ENCODE measurements around the gene HNRNPL.
"Not testable (repeated sequence)": the region's sequence is repeated elsewhere in the genome, so short reads cannot be mapped to it uniquely, and the experiment has no call there.

Gene HNRNPL

GRCh38 chr19:38889803-38890202 lies 40.0 kb upstream of the HNRNPL start:
- no peak for DNase-seq (ENCODE audit: low read depth, low spot score)
- Histone ChIP-seq H3K4me1 (ENCODE audit: insufficient read depth, insufficient read length) (no peaks in the 10 kb centered on the region), H3K27me3 (ENCODE audit: insufficient read depth, insufficient read length) (no peaks in the 10 kb centered on the region), H3K9ac (ENCODE audit: insufficient read length, low read depth) (no peak overlapping the region), H3K4me3 (ENCODE audit: insufficient read length, low read depth) (no peak overlapping the region), H3K36me3 (ENCODE audit: insufficient read depth, insufficient read length, low read length) (peaks cover 4% of the 10 kb centered on the region), H3K9me3 (ENCODE audit: insufficient read depth, low read length) (no peaks in the 10 kb centered on the region)
- TF ChIP-seq SUZ12 (IDR thresholded peaks at IDR 0.05; ENCODE audit: extremely low read depth, insufficient read depth, insufficient read length) = no peak
- TF ChIP-seq YY1 (IDR thresholded peaks at IDR 0.05; ENCODE audit: insufficient read depth, insufficient read length) = no peak

GRCh38 chr19:38888876-38889275 lies 39.1 kb upstream of the HNRNPL start:
- no peaks in the 10 kb centered on the region for H3K4me1 ChIP-seq (ENCODE audit: insufficient read depth, insufficient read length)
- H3K27me3 ChIP-seq (ENCODE audit: insufficient read depth, insufficient read length) = no peaks in the 10 kb centered on the region
- no peaks in the 10 kb centered on the region for H3K9me3 ChIP-seq (ENCODE audit: insufficient read depth, low read length)
- H3K9ac ChIP-seq (ENCODE audit: insufficient read length, low read depth) = no peak overlapping the region
- no peak overlapping the region for H3K4me3 ChIP-seq (ENCODE audit: insufficient read length, low read depth)
- peaks cover 4% of the 10 kb centered on the region for H3K36me3 ChIP-seq (ENCODE audit: insufficient read depth, insufficient read length, low read length)
- no peak for TF ChIP-seq SUZ12 (IDR thresholded peaks at IDR 0.05; ENCODE audit: extremely low read depth, insufficient read depth, insufficient read length)
- no peak for TF ChIP-seq YY1 (IDR thresholded peaks at IDR 0.05; ENCODE audit: insufficient read depth, insufficient read length)
- no peak for TF ChIP-seq ZNF274 (IDR thresholded peaks at IDR 0.05; ENCODE audit: low read depth, low read length)
- no peak for DNase-seq (ENCODE audit: low read depth, low spot score)

GRCh38 chr19:38884691-38885090 lies 34.9 kb upstream of the HNRNPL start:
- not testable (repeated sequence) for H3K9ac ChIP-seq (ENCODE audit: insufficient read length, low read depth); H3K36me3 ChIP-seq (ENCODE audit: insufficient read depth, insufficient read length, low read length); DNase-seq (ENCODE audit: low read depth, low spot score); H3K4me1 ChIP-seq (ENCODE audit: insufficient read depth, insufficient read length); H3K27me3 ChIP-seq (ENCODE audit: insufficient read depth, insufficient read length); H3K4me3 ChIP-seq (ENCODE audit: insufficient read length, low read depth); H3K9me3 ChIP-seq (ENCODE audit: insufficient read depth, low read length)

- DNase-seq (ENCODE audit: low read depth, low spot score) = no peak
- Histone ChIP-seq H3K36me3 (ENCODE audit: insufficient read depth, insufficient read length, low read length) (no peaks in the 10 kb centered on the region), H3K4me1 (ENCODE audit: insufficient read depth, insufficient read length) (peaks cover 8% of the 10 kb centered on the region), H3K9ac (ENCODE audit: insufficient read length, low read depth) (no peak overlapping the region), H3K27me3 (ENCODE audit: insufficient read depth, insufficient read length) (no peaks in the 10 kb centered on the region), H3K4me3 (ENCODE audit: insufficient read length, low read depth) (no peak overlapping the region), H3K9me3 (ENCODE audit: insufficient read depth, low read length) (no peaks in the 10 kb centered on the region)
- TF ChIP-seq SUZ12 (IDR thresholded peaks at IDR 0.05; ENCODE audit: extremely low read depth, insufficient read depth, insufficient read length) (no peak), ZNF274 (IDR thresholded peaks at IDR 0.05; ENCODE audit: low read depth, low read length) (no peak)
Observed at GRCh38 chr19:38883286-38883685, 33.5 kb upstream of the HNRNPL start.

- H3K36me3 ChIP-seq (ENCODE audit: insufficient read depth, insufficient read length, low read length) = no peaks in the 10 kb centered on the region
- H3K4me3 ChIP-seq (ENCODE audit: insufficient read length, low read depth) = no peak overlapping the region
- peaks cover 9% of the 10 kb centered on the region for H3K4me1 ChIP-seq (ENCODE audit: insufficient read depth, insufficient read length)
- H3K9me3 ChIP-seq (ENCODE audit: insufficient read depth, low read length) = no peaks in the 10 kb centered on the region
- no peaks in the 10 kb centered on the region for H3K27me3 ChIP-seq (ENCODE audit: insufficient read depth, insufficient read length)
- no peak for DNase-seq (ENCODE audit: low read depth, low spot score)
- H3K9ac ChIP-seq (ENCODE audit: insufficient read length, low read depth) = no peak overlapping the region
- TF ChIP-seq SUZ12 (IDR thresholded peaks at IDR 0.05; ENCODE audit: extremely low read depth, insufficient read depth, insufficient read length) = no peak
- no peak for TF ChIP-seq ZNF274 (IDR thresholded peaks at IDR 0.05; ENCODE audit: low read depth, low read length)
- no peak for TF ChIP-seq YY1 (IDR thresholded peaks at IDR 0.05; ENCODE audit: insufficient read depth, insufficient read length)
Observed at GRCh38 chr19:38880882-38881609, 31.3 kb upstream of the HNRNPL start.

GRCh38 chr19:38880076-38880881 lies 30.5 kb upstream of the HNRNPL start:
- Histone ChIP-seq H3K4me1 (ENCODE audit: insufficient read depth, insufficient read length) (peaks cover 9% of the 10 kb centered on the region), H3K9ac (ENCODE audit: insufficient read length, low read depth) (no peak overlapping the region), H3K9me3 (ENCODE audit: insufficient read depth, low read length) (no peaks in the 10 kb centered on the region), H3K36me3 (ENCODE audit: insufficient read depth, insufficient read length, low read length) (no peaks in the 10 kb centered on the region), H3K4me3 (ENCODE audit: insufficient read length, low read depth) (no peak overlapping the region), H3K27me3 (ENCODE audit: insufficient read depth, insufficient read length) (no peaks in the 10 kb centered on the region)
- TF ChIP-seq YY1 (IDR thresholded peaks at IDR 0.05; ENCODE audit: insufficient read depth, insufficient read length) (no peak), ZNF274 (IDR thresholded peaks at IDR 0.05; ENCODE audit: low read depth, low read length) (no peak), SUZ12 (IDR thresholded peaks at IDR 0.05; ENCODE audit: extremely low read depth, insufficient read depth, insufficient read length) (no peak)
- DNase-seq (ENCODE audit: low read depth, low spot score) = no peak

- no peaks in the 10 kb centered on the region for H3K36me3 ChIP-seq (ENCODE audit: insufficient read depth, insufficient read length, low read length)
- no peaks in the 10 kb centered on the region for H3K9me3 ChIP-seq (ENCODE audit: insufficient read depth, low read length)
- TF ChIP-seq ZNF274 (IDR thresholded peaks at IDR 0.05; ENCODE audit: low read depth, low read length) (no peak), SUZ12 (IDR thresholded peaks at IDR 0.05; ENCODE audit: extremely low read depth, insufficient read depth, insufficient read length) (no peak), YY1 (IDR thresholded peaks at IDR 0.05; ENCODE audit: insufficient read depth, insufficient read length) (no peak)
- DNase-seq (ENCODE audit: low read depth, low spot score) = no peak
- no peaks in the 10 kb centered on the region for H3K27me3 ChIP-seq (ENCODE audit: insufficient read depth, insufficient read length)
- H3K4me1 ChIP-seq (ENCODE audit: insufficient read depth, insufficient read length) = peaks cover 9% of the 10 kb centered on the region
- no peak overlapping the region for H3K9ac ChIP-seq (ENCODE audit: insufficient read length, low read depth)
- H3K4me3 ChIP-seq (ENCODE audit: insufficient read length, low read depth) = no peak overlapping the region
Observed at GRCh38 chr19:38879400-38879751, 29.6 kb upstream of the HNRNPL start.
